ENCODE measurements around the gene FNDC3B.

- TF ChIP-seq CTCF (IDR thresholded peaks at IDR 0.05) (no peak), EZH2phosphoT487 (IDR thresholded peaks at IDR 0.05) (no peak), EZH2 (IDR thresholded peaks at IDR 0.05) (no peak)
Measured at GRCh38 chr3:172189987-172190603, 150.7 kb downstream of the FNDC3B start.

All from neural progenitor cell (in vitro differentiated cells).